ENCODE results near the gene NDST4.

NDST4 gene

DNA sequence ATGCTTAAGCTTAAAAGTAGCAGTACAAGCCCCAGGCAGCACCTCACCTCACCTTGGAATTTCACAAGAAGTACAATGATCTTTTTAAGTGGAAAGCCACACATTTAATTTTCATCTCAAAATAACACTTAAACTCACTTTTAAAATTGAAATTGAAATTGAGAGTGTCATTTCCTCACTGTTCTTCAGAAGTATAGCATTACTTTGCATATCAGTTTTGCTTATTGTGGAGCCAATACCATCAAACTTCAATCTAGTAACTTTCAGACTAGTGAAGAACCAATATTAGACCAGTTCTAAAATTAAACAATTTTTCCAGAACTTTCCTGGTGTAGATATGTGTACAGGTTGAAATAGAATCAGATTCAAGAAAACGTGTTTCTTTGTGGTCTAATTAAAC, 242.4 kb downstream of the NDST4 start:
- Histone ChIP-seq H3K4ac (ENCODE audit: low read depth, low read length) (no peak overlapping the region), H3K4me3 (ENCODE audit: low read length) (no peak overlapping the region)

DNA sequence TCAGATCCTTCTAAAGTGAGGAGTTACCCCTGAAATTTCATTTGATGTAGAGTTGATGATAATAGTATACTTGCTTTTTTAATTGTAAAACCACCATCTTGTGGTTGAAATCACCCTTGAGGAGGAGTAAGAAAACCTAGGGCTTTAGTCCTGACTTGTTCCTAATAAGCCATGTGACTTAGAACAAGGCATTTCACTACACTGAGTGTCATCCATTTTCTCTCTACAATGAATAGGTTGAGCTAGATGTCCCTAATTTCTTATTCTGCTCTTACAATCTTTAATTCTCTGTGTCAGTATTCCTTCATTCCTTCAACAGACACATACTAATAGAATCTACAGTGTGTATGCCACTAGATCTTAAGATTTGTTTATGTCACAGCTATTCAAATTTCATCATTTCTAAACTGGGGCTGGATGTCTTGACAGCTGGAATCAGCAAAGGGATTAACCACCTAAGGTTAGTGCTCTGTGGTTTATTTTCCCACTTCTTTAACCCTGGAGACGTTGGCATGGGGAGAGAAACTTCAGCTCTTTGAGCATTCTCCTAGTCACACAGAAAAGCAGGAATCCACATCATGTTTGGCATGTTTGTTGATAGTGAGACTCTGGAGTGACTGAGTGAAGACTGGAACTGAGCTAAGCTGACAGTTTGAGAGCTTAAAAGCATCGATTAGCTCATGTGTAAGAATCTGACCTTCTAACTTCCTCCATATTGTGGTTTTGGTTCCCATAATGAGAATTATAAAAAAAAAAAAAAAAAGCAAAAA, 246.3 kb downstream of the NDST4 start:
- Histone ChIP-seq H3K4me3 (ENCODE audit: low read length) (no peak overlapping the region), H3K79me2 (ENCODE audit: control insufficient read depth, insufficient read depth, low read length) (no peaks in the 10 kb centered on the region), H2BK15ac (replicated peaks; ENCODE audit: low read depth) (no peak overlapping the region), H3K36me3 (ENCODE audit: control insufficient read depth, insufficient read depth, low read length) (no peaks in the 10 kb centered on the region), H3K4ac (ENCODE audit: low read depth, low read length) (no peak overlapping the region), H3K56ac (ENCODE audit: low read length) (no peak overlapping the region), H4K5ac (ENCODE audit: low read length) (no peak overlapping the region), H3K4me2 (ENCODE audit: low read length) (no peak overlapping the region), H3K27ac (ENCODE audit: low read depth, low read length) (no peak overlapping the region), H3K79me1 (ENCODE audit: low read length) (no peaks in the 10 kb centered on the region), H3K27me3 (ENCODE audit: insufficient read depth, low read length, poor library complexity) (no peaks in the 10 kb centered on the region), H3K9ac (ENCODE audit: low read length) (no peak overlapping the region), H2BK120ac (ENCODE audit: low read depth, low read length) (no peak overlapping the region), H2BK5ac (ENCODE audit: low read length) (no peak overlapping the region), H3K4me1 (ENCODE audit: control insufficient read depth, low read depth, low read length) (peaks cover 2% of the 10 kb centered on the region), H3K18ac (ENCODE audit: low read length) (no peak overlapping the region), H3K23ac (ENCODE audit: low read length) (no peak overlapping the region), H2AK5ac (ENCODE audit: low read length) (no peak overlapping the region), H4K8ac (ENCODE audit: low read depth, low read length) (no peak overlapping the region)
- no CpG with 5 or more reads among the region's 2 CpGs for WGBS (ENCODE audit: extremely low coverage, insufficient coverage, low lambda C conversion rate)
- DNase-seq, result peak; percentile 37

More for the DNA sequence above, 242.4 kb downstream of the NDST4 start:
- H3K79me1 ChIP-seq (ENCODE audit: low read length), result no peaks in the 10 kb centered on the region
- no peak overlapping the region for H3K27ac ChIP-seq (ENCODE audit: low read depth, low read length)
- DNase-seq, result no peak
- H3K9ac ChIP-seq (ENCODE audit: low read length), result no peak overlapping the region
- H3K27me3 ChIP-seq (ENCODE audit: insufficient read depth, low read length, poor library complexity), result no peaks in the 10 kb centered on the region
- no CpG with 5 or more reads among the region's 1 CpG for WGBS (ENCODE audit: extremely low coverage, insufficient coverage, low lambda C conversion rate)
- H3K23ac ChIP-seq (ENCODE audit: low read length), result no peak overlapping the region
- no peak overlapping the region for H4K8ac ChIP-seq (ENCODE audit: low read depth, low read length)
- no peak overlapping the region for H2BK5ac ChIP-seq (ENCODE audit: low read length)
- no peak overlapping the region for H3K56ac ChIP-seq (ENCODE audit: low read length)
- H3K4me1 ChIP-seq (ENCODE audit: control insufficient read depth, low read depth, low read length), result peaks cover 2% of the 10 kb centered on the region
- no peak overlapping the region for H3K4me2 ChIP-seq (ENCODE audit: low read length)
- H2BK15ac ChIP-seq (replicated peaks; ENCODE audit: low read depth), result no peak overlapping the region
- H3K36me3 ChIP-seq (ENCODE audit: control insufficient read depth, insufficient read depth, low read length), result no peaks in the 10 kb centered on the region
- no peak overlapping the region for H2AK5ac ChIP-seq (ENCODE audit: low read length)
- H3K79me2 ChIP-seq (ENCODE audit: control insufficient read depth, insufficient read depth, low read length), result no peaks in the 10 kb centered on the region
- H4K5ac ChIP-seq (ENCODE audit: low read length), result no peak overlapping the region
- H3K18ac ChIP-seq (ENCODE audit: low read length), result no peak overlapping the region
- H2BK120ac ChIP-seq (ENCODE audit: low read depth, low read length), result no peak overlapping the region

DNA sequence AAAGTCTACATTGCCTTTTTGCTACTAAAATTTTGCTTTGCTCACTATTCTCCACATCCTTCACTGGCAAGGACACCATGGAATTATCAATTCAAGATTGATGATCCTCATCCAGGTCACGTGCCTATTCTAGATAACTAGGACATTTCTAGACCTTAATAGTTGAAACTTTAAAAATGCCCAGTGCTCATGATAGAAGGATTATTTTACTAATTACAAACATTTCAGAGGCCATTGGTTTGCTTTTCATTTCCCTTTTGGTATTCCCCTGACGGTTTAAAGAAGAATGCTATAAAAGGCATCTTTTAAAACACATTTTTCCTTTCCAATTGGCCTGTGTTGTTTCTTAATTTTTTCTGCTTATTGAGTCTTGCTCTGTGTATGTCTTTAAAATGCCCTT, 249.4 kb downstream of the NDST4 start:
- Histone ChIP-seq H2BK5ac (ENCODE audit: low read length) (no peak overlapping the region), H2AK5ac (ENCODE audit: low read length) (no peak overlapping the region), H3K18ac (ENCODE audit: low read length) (no peak overlapping the region), H4K8ac (ENCODE audit: low read depth, low read length) (no peak overlapping the region), H4K5ac (ENCODE audit: low read length) (no peak overlapping the region), H2BK120ac (ENCODE audit: low read depth, low read length) (no peak overlapping the region), H3K4me2 (ENCODE audit: low read length) (no peak overlapping the region), H3K27ac (ENCODE audit: low read depth, low read length) (no peak overlapping the region), H3K79me2 (ENCODE audit: control insufficient read depth, insufficient read depth, low read length) (no peaks in the 10 kb centered on the region), H3K79me1 (ENCODE audit: low read length) (no peaks in the 10 kb centered on the region), H3K9ac (ENCODE audit: low read length) (no peak overlapping the region), H3K36me3 (ENCODE audit: control insufficient read depth, insufficient read depth, low read length) (no peaks in the 10 kb centered on the region), H3K4me1 (ENCODE audit: control insufficient read depth, low read depth, low read length) (peaks cover 2% of the 10 kb centered on the region), H2BK15ac (replicated peaks; ENCODE audit: low read depth) (no peak overlapping the region), H3K23ac (ENCODE audit: low read length) (no peak overlapping the region), H3K27me3 (ENCODE audit: insufficient read depth, low read length, poor library complexity) (no peaks in the 10 kb centered on the region), H3K4ac (ENCODE audit: low read depth, low read length) (no peak overlapping the region), H3K56ac (ENCODE audit: low read length) (no peak overlapping the region), H3K4me3 (ENCODE audit: low read length) (no peak overlapping the region)
- no CpG with 5 or more reads among the region's 2 CpGs for WGBS (ENCODE audit: extremely low coverage, insufficient coverage, low lambda C conversion rate)
- DNase-seq, result no peak

DNA sequence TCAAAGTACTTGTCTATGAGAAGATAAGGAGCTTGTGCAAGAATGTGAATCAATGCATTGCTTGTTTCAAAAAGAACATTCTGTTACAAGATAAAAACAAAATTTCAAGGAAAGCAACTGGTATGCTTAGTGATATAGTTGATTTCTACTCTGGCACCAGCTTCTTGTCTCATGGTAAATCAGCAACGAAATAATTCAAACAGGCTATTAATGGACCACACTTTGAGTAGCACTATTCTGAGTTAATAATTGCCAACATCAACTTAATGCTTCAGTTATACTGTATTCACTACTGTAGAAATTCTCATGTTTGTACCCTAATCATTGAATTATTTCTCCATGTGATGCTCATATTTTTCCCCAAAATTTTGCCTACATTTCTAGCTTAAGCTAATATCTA, 252.6 kb downstream of the NDST4 start:
- no peak overlapping the region for H3K9ac ChIP-seq (ENCODE audit: low read length)
- H3K79me2 ChIP-seq (ENCODE audit: control insufficient read depth, insufficient read depth, low read length), result no peaks in the 10 kb centered on the region
- WGBS (ENCODE audit: extremely low coverage, insufficient coverage, low lambda C conversion rate), result no CpG with 5 or more reads among the region's 1 CpG
- no peaks in the 10 kb centered on the region for H3K79me1 ChIP-seq (ENCODE audit: low read length)
- no peaks in the 10 kb centered on the region for H3K4me1 ChIP-seq (ENCODE audit: control insufficient read depth, low read depth, low read length)
- no peak overlapping the region for H3K56ac ChIP-seq (ENCODE audit: low read length)
- H3K4ac ChIP-seq (ENCODE audit: low read depth, low read length), result no peak overlapping the region
- no peak overlapping the region for H2BK5ac ChIP-seq (ENCODE audit: low read length)
- no peak overlapping the region for H2BK120ac ChIP-seq (ENCODE audit: low read depth, low read length)
- H3K27ac ChIP-seq (ENCODE audit: low read depth, low read length), result no peak overlapping the region
- DNase-seq, result no peak
- no peak overlapping the region for H4K8ac ChIP-seq (ENCODE audit: low read depth, low read length)
- H2AK5ac ChIP-seq (ENCODE audit: low read length), result no peak overlapping the region
- H3K27me3 ChIP-seq (ENCODE audit: insufficient read depth, low read length, poor library complexity), result no peaks in the 10 kb centered on the region
- H2BK15ac ChIP-seq (replicated peaks; ENCODE audit: low read depth), result no peak overlapping the region
- H3K18ac ChIP-seq (ENCODE audit: low read length), result no peak overlapping the region
- no peak overlapping the region for H3K4me2 ChIP-seq (ENCODE audit: low read length)
- no peak overlapping the region for H3K4me3 ChIP-seq (ENCODE audit: low read length)
- no peak overlapping the region for H3K23ac ChIP-seq (ENCODE audit: low read length)
- no peaks in the 10 kb centered on the region for H3K36me3 ChIP-seq (ENCODE audit: control insufficient read depth, insufficient read depth, low read length)
- no peak overlapping the region for H4K5ac ChIP-seq (ENCODE audit: low read length)

DNA sequence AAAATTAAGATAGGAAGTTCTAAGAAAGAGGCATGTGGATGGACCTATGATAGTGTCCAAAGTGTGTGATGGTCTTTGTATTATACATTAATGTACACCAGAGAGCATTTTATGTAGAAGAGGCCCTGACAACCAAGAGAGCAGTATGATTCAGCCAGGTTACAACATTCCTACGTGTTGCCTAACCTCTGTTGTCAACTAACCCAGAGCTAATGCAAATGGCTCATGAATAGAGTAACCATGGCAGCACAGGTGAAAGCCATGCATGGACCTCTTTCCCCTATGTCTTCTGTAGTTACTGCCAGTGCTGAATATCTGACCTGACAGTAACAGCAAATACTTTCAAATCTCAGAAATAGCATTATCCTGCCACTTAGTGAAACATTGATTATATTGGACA, 255.6 kb downstream of the NDST4 start:
- Histone ChIP-seq H3K56ac (ENCODE audit: low read length) (no peak overlapping the region), H4K8ac (ENCODE audit: low read depth, low read length) (no peak overlapping the region), H3K27me3 (ENCODE audit: insufficient read depth, low read length, poor library complexity) (no peaks in the 10 kb centered on the region), H3K4me1 (ENCODE audit: control insufficient read depth, low read depth, low read length) (no peaks in the 10 kb centered on the region), H2BK120ac (ENCODE audit: low read depth, low read length) (no peak overlapping the region), H2AK5ac (ENCODE audit: low read length) (no peak overlapping the region), H3K4me2 (ENCODE audit: low read length) (no peak overlapping the region), H3K9ac (ENCODE audit: low read length) (no peak overlapping the region), H3K18ac (ENCODE audit: low read length) (no peak overlapping the region), H3K79me1 (ENCODE audit: low read length) (no peaks in the 10 kb centered on the region), H3K79me2 (ENCODE audit: control insufficient read depth, insufficient read depth, low read length) (no peaks in the 10 kb centered on the region), H4K5ac (ENCODE audit: low read length) (no peak overlapping the region), H2BK5ac (ENCODE audit: low read length) (no peak overlapping the region), H3K4me3 (ENCODE audit: low read length) (no peak overlapping the region), H2BK15ac (replicated peaks; ENCODE audit: low read depth) (no peak overlapping the region), H3K23ac (ENCODE audit: low read length) (no peak overlapping the region), H3K27ac (ENCODE audit: low read depth, low read length) (no peak overlapping the region), H3K4ac (ENCODE audit: low read depth, low read length) (no peak overlapping the region), H3K36me3 (ENCODE audit: control insufficient read depth, insufficient read depth, low read length) (no peaks in the 10 kb centered on the region)
- WGBS (ENCODE audit: extremely low coverage, insufficient coverage, low lambda C conversion rate), result no CpG with 5 or more reads among the region's 1 CpG
- peak; percentile 43 for DNase-seq

DNA sequence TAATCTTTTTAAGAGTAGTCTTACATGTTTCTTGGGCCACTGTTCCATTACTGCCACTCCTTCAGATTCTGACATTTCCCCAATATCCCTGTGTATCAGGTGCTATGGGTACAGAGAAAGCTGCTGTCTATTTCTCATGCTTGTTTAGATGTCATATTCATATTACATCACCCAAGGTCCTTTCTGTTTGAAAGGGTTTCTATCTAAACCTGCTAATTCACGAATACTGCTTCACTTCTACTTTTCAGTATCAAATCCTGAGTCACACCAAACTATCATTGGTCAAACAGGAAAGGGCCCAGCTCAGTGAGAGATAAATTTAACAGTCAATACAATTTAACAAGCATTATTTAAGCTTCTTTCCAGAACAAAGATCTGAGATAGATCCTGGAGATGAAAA, 273.4 kb downstream of the NDST4 start:
- Histone ChIP-seq H3K79me2 (ENCODE audit: control insufficient read depth, insufficient read depth, low read length) (no peaks in the 10 kb centered on the region), H2BK15ac (replicated peaks; ENCODE audit: low read depth) (no peak overlapping the region), H3K4ac (ENCODE audit: low read depth, low read length) (no peak overlapping the region), H3K4me2 (ENCODE audit: low read length) (no peak overlapping the region), H3K56ac (ENCODE audit: low read length) (no peak overlapping the region), H2BK120ac (ENCODE audit: low read depth, low read length) (no peak overlapping the region), H3K9ac (ENCODE audit: low read length) (no peak overlapping the region), H3K27me3 (ENCODE audit: insufficient read depth, low read length, poor library complexity) (no peaks in the 10 kb centered on the region), H3K4me1 (ENCODE audit: control insufficient read depth, low read depth, low read length) (no peaks in the 10 kb centered on the region), H3K4me3 (ENCODE audit: low read length) (no peak overlapping the region), H3K79me1 (ENCODE audit: low read length) (no peaks in the 10 kb centered on the region), H3K18ac (ENCODE audit: low read length) (no peak overlapping the region), H3K36me3 (ENCODE audit: control insufficient read depth, insufficient read depth, low read length) (no peaks in the 10 kb centered on the region), H3K23ac (ENCODE audit: low read length) (no peak overlapping the region), H2BK5ac (ENCODE audit: low read length) (no peak overlapping the region), H2AK5ac (ENCODE audit: low read length) (no peak overlapping the region), H4K5ac (ENCODE audit: low read length) (no peak overlapping the region), H3K27ac (ENCODE audit: low read depth, low read length) (no peak overlapping the region), H4K8ac (ENCODE audit: low read depth, low read length) (no peak overlapping the region)
- no CpG with 5 or more reads among the region's 1 CpG for WGBS (ENCODE audit: extremely low coverage, insufficient coverage, low lambda C conversion rate)
- DNase-seq, result no peak

Measured in mesendoderm (in vitro differentiated cells).